Stimulated activated naive CD8-positive, alpha-beta T cell treated with anti-CD3 and anti-CD28 coated beads, Interleukin-15, Interleukin-2, amounts not matched to agents 100 ng/mL and 50 ng/mL, for 24 hours (primary cell): ENCODE measurements around the gene OOSP4A.

ENCODE experiments used
- H3K27ac Mint-ChIP-seq: one replicate; pipeline ENCODE4 v1.8.0; 2021; ENCODE audit warnings: mild to moderate bottlenecking, mixed read lengths
- H3K27me3 Mint-ChIP-seq: one replicate; pipeline ENCODE4 v1.8.0; 2021; ENCODE audit warnings: mixed read lengths
- H3K36me3 Mint-ChIP-seq: one replicate; pipeline ENCODE4 v1.8.0; 2021; ENCODE audit warnings: low read depth, mixed read lengths
- H3K4me1 Mint-ChIP-seq: one replicate; pipeline ENCODE4 v1.8.0; 2021; ENCODE audit warnings: low read depth, mixed read lengths
- H3K4me3 Mint-ChIP-seq: one replicate; pipeline ENCODE4 v1.8.0; 2021; ENCODE audit warnings: mild to moderate bottlenecking, mixed read lengths
- H3K9me3 Mint-ChIP-seq: one replicate; pipeline ENCODE4 v1.8.0; 2021; ENCODE audit warnings: mixed read lengths

OOSP4A gene

DNA sequence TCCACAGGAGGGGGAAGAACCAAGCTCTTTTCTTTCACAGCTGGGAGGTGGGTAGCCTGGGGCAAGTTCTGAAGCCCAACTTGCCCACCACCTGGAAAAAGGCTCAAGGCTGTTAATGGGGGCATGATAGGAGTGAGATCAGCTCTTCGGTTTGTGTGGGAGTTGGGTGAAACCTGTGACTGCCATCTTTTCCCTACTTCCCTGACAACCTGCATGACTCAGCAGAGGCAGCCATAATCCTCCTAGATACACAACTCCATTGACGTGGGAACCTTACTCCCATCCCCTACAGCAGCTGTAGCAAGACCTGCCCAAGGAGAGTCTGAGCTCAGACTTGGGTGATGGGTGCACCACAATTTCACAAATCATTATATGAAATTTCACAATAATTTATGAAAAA, 39.9 kb downstream of the OOSP4A start:
- Mint-ChIP-seq H3K27ac (no peak overlapping the region), H3K27me3 (peaks cover 17% of the 10 kb centered on the region), H3K36me3 (no peaks in the 10 kb centered on the region), H3K4me3 (no peak overlapping the region), H3K4me1 (no peaks in the 10 kb centered on the region), H3K9me3 (no peaks in the 10 kb centered on the region)

DNA sequence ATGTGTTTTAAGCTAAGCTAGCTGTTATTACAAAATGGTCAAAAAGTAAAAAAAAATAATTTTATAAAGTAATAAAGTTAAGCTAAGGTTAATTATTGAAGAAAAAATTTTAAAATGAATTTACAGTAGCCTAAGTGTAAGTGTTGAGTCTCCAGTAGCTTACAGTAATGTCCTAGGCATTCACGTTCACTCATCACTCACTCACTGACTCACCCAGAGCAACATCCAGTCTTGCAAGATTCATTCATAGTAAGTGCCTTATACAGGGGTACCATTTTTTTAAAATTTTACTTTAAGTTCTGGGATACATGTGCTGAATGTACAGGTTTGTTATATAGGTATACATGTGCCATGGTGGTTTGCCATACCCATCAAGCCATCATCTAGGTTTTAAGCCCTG, 41.5 kb downstream of the OOSP4A start:
- Mint-ChIP-seq H3K4me1 (no peaks in the 10 kb centered on the region), H3K27ac (no peak overlapping the region), H3K9me3 (no peaks in the 10 kb centered on the region), H3K27me3 (peaks cover 10% of the 10 kb centered on the region), H3K4me3 (no peak overlapping the region), H3K36me3 (no peaks in the 10 kb centered on the region)

DNA sequence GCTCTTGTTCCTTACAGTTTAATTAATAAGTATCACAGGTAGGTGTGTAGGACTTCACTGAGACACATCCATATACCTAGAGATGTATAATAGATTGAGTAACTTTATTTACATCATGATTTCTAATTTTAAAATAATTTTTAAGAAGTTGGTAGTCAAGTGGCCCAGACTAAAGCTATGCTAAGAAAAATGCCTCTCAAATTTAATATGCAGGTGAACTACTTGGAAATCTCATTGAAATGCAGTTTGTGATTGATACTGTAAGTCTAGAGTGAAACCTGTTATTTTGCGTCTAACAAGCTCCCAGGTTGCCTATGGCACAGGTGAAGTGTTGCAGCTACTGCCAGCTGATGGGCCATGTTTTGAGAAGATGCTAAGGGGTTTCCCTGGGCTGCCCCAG, 53.0 kb downstream of the OOSP4A start, which contains the start of gene OOSP4B:
OOSP4B (plus strand) TSS at position 301 of the 400 bp plus-strand sequence.
- Mint-ChIP-seq H3K27ac (no peak within 1 kb of the TSS), H3K27me3 (peaks cover 4% of the 10 kb centered on the region), H3K4me3 (no peak within 1 kb of the TSS), H3K4me1 (no peaks in the 10 kb centered on the region), H3K36me3 (no peaks in the 10 kb centered on the region), H3K9me3 (no peaks in the 10 kb centered on the region)

DNA sequence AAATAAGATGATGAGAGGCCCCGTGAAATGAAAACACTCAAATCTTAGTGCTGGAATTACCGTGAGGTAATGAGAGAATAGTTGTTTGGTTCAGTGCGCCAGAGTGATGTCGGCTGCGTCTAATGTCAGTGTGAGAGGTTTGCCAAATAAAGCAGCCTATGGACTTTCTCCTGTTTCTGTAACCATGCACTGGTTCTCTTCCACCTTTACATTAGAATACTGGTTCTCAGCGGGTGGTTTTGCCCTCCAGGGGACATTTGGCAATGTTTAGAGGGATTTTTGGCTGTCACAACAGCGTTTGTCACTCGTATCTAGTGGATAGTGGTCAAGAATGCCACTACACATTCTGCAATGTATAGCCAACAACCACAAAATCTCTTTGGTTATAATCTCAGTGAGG, 54.2 kb downstream of the OOSP4A start:
- no peak overlapping the region for H3K27ac Mint-ChIP-seq
- no peaks in the 10 kb centered on the region for H3K9me3 Mint-ChIP-seq
- no peaks in the 10 kb centered on the region for H3K36me3 Mint-ChIP-seq
- H3K4me1 Mint-ChIP-seq = no peaks in the 10 kb centered on the region
- peaks cover 8% of the 10 kb centered on the region for H3K27me3 Mint-ChIP-seq
- H3K4me3 Mint-ChIP-seq = no peak overlapping the region
